VCaP (cell line): ENCODE measurements around the gene DLG2.

ENCODE experiments used
- H3K27ac ChIP-seq: fragments of 450-650 bp; 2 replicates; pipeline ENCODE4 v1.5.1; 2017
- TF ChIP-seq, protein P1 (sequence below): fragments of 450-650 bp; conservative IDR thresholded peaks from 2 replicates; pipeline ENCODE4 v1.5.1; 2017; ENCODE audit warnings: mild to moderate bottlenecking, moderate library complexity

The DLG2 gene

DNA sequence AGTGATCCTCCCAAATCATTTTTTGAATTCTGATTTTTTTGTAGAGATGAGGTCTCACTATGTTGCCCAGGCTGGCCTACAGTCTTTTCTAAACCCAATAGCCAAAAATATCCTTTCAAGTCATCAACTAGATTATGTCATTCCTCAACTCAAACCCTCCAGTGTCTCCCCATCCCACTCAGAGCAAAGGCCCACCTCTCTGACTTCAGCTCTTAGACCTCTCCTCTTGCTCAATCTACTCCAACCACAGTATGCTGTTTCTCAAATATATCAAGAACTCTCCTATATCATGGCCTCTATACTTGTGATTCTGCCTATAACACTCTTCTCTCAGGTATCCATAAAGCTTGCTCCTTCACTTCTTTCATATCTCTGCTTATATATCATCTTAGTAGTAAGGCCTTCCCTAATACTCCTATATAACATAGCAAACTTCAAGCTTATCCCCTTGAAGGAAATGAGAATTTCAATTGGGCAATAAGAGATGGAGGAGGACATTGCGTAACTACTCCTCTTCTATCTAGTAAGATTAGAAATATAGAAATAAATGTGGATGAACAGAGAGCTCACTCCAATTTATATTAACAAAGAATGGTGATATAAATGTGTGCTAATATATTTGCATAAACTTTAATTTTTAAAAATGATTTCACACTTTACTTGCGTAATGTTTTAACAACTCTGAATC is 24.5 kb downstream of the DLG2 start:
- no peak overlapping the region for H3K27ac ChIP-seq
- TF ChIP-seq, protein P1, sequence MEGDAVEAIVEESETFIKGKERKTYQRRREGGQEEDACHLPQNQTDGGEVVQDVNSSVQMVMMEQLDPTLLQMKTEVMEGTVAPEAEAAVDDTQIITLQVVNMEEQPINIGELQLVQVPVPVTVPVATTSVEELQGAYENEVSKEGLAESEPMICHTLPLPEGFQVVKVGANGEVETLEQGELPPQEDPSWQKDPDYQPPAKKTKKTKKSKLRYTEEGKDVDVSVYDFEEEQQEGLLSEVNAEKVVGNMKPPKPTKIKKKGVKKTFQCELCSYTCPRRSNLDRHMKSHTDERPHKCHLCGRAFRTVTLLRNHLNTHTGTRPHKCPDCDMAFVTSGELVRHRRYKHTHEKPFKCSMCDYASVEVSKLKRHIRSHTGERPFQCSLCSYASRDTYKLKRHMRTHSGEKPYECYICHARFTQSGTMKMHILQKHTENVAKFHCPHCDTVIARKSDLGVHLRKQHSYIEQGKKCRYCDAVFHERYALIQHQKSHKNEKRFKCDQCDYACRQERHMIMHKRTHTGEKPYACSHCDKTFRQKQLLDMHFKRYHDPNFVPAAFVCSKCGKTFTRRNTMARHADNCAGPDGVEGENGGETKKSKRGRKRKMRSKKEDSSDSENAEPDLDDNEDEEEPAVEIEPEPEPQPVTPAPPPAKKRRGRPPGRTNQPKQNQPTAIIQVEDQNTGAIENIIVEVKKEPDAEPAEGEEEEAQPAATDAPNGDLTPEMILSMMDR = no peak

DNA sequence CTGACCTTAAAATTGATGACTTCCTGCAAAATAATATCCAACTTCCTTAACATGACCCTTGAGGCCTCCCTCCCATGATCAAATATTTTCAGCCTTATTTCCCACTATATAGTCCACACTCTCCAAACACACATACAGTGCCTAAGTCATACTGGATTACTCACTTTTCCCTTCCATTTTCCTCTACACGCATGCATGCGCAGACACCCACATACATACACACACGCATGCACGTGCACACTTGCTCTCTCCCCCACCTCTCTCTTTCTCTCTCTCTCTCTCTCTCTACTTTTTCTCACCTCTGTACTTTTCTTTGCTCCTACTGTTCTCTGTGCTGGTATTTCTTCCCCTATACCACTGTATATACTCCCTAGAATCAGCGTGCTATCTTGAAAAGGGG is 28.1 kb downstream of the DLG2 start:
- TF ChIP-seq, protein P1 = no peak
- no peak overlapping the region for H3K27ac ChIP-seq

DNA sequence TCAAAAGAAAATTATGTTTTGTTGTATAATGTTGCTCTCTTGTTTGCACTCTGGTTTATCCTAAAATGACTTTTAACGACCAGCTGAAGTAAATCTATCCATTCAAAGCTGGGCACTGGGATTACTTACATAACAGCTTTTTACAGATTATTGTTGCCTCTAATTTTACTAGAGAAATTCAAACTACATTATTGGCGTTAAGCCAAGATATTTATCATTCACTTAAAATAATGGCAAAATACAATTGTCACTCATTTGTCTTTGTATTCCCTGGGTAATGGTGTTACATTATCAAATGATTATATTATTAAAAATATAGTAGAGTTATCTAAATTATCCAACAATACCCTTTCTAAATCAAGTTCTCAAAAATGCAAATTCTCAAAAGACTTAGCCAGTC is 30.3 kb downstream of the DLG2 start:
- TF ChIP-seq, protein P1 = no peak
- H3K27ac ChIP-seq = no peak overlapping the region

DNA sequence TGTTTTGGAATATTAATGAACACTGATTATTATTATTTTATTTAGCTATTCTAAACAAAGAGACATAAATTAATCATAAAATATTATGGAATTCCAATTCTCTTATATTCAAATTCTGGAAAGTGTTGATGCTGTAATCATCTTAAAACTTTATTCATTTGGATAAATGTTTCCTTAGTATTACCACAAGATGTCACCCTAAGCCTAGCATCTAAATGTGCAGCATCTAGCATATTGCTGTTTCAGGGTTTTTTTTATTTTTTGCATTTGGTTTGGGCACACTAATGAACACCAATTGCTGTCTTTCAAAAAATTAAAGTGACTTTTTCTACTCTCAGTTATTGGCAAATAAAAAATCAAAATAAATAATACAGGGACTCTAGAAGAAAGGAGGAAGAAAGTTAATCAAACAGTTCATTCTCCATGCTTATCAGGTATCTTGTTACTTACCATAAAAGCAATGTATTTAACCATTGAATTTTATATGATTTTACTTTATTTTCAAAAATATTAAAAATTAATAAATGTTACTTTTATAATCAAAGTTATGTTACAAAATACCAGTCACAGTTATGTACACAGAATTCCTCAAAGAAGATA is 31.8 kb downstream of the DLG2 start:
- TF ChIP-seq, protein P1 = peak; percentile 86

DNA sequence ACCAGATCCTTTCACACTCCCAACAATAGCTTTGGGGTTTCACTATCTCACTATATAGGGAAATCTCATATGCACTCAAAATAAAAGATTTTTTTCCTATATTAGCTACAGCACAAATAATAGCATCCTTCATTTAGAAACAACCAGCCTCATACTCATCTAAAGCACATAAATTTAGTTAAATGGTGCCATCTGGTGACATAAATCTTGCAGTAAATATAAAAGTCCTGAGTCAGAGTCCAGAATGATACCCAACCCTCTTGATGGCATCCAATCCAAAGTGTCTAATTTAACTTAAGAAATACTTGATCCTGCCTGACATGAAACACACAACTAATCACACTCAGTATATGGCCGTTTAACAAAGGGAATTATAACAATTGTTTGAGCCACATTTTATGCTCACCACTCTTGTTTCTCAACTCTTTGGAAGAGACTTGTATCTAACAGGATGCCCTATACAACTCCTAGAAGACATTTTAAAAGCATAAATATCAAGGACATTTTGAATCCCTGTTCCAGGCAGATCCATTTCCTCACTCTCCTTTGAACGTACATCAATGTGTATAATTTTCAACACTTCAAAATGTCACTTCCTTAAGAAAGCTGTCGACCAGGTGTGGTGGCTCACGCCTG is 36.2 kb downstream of the DLG2 start:
- TF ChIP-seq, protein P1 = peak; percentile 70

More for the DNA sequence above, 31.8 kb downstream of the DLG2 start:
- no peak overlapping the region for H3K27ac ChIP-seq

DNA sequence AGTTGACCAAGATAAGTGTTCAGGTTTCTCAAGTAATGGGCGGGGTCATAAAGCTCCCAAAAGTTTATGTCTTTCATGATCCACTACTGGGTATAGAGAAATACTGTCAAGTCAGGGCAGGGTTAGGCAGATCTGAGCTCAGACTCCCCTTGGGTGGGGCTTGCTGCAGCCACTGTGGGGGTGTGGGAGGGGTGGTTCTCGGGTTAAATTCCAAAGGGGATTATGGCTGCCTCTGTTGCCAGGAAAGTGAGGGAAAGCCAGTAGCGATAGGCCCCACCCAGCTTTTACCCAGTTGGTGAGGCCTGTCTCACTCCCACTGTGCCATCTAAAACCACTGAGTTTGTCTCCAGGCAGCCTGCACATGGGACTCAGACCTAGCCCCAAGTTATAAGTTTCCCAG is 37.8 kb downstream of the DLG2 start:
- TF ChIP-seq, protein P1 = no peak

More for the DNA sequence above, 36.2 kb downstream of the DLG2 start:
- H3K27ac ChIP-seq = no peak overlapping the region

DNA sequence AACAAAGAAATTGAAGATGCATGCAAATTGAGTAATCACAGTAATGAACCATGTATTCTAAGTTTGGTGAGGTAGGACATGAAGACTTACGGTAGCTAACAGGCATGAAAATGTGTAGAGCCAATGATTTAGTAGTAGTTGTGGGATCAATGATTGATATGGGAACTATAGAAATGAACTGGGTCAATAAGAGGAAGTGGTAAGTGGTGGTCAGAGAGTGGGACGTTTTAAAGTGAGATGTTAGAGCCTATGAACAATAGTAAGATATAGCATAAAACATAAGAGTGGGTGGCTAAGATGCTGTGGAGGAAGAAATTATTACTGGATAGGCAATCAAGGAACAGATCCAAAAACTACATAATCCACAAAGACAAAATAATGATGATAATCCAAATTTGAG is 45.0 kb downstream of the DLG2 start:
- TF ChIP-seq, protein P1 = no peak
- no peak overlapping the region for H3K27ac ChIP-seq

More for the DNA sequence above, 37.8 kb downstream of the DLG2 start:
- no peak overlapping the region for H3K27ac ChIP-seq
